Fibroblast of upper back skin (primary cell): ENCODE results near the gene MTHFD1L.
"Not testable (repeated sequence)": the region's sequence is repeated elsewhere in the genome, so short reads cannot be mapped to it uniquely, and the experiment has no call there.

ENCODE experiments used
- DNase-seq: peaks from one replicate; pipeline ENCODE4 v3.0.0-alpha.2; 2013

The MTHFD1L gene

GRCh38 chr6:151100326-151100725, 234.8 kb downstream of the MTHFD1L start:
- no peak for DNase-seq

DNA sequence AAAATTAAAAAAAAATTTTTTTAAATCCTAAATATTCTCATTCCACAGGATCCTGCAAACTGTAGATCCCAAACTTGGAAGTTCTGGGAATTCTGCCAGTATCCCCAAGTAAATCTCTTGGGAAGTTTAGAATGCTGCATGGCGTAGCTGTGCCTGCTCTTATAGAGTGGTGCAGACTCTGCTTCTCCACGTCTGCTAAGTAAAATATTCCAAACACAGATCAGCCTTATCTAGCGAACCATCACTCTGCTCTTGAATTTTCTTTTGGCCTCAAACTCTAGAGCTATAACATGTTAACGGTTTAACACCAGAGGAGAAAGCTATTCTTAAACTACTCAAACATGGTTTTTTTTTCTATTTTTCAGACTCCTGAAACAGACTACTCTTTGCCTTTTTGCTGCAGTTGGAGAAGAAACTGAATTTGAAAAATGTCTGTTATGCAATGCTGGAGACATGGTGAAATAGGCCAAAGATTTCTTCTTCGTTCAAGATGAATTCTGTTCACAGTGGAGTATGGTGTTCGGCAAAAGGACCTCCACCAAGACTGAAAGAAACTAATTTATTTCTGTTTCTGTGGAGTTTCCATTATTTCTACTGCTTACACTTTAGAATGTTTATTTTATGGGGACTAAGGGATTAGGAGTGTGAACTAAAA, 235.8 kb downstream of the MTHFD1L start:
- DNase-seq: peak; percentile 52

GRCh38 chr6:151101816-151102694, 236.6 kb downstream of the MTHFD1L start:
- DNase-seq: no peak

DNA sequence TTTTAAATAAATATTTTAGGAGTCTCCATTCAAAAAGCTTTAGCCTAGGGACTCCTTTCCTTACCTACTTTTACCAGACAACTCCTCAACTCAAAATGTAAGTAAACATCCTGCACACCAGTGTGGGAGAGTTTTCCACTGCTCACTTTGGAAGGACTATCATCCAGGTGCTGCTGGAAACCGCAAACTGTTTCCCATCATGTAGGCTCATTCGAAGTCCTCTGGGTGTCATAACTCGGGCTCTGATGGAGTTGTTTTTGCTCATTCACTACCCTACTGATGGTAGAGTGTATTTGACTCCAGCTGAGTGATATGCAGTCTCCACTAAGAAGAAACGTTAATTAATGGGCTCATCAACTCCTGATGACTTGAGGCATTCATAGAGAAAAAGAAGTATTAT, 237.8 kb downstream of the MTHFD1L start:
- DNase-seq: no peak

DNA sequence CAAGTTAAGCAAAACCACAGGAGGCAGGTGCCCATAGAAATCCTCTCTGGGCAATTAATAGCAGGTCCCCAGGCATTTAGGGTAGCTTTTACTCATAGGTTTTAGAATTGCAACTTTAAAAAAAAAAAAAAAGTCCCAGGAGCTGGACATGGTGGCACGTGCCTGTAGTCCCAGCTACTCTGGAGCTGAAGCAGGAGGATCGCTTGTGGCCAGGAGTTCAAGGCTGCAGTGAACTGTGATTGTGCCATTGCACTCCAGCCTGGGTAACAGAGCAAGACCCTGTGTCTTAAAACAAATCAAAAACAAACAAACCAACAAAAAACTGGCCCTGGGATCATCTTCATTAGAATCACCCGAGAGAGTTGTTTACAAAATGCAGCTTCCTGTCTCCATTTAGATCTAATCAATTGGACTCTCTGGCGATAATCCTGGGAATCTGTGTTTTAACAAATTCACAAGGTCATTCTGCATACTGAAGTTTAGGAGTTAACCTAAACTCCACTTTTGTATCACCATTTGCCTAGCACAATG, 242.5 kb downstream of the MTHFD1L start:
- DNase-seq: no peak

- no peak for DNase-seq
Observed at GRCh38 chr6:151108548-151108947, 243.0 kb downstream of the MTHFD1L start.

DNA sequence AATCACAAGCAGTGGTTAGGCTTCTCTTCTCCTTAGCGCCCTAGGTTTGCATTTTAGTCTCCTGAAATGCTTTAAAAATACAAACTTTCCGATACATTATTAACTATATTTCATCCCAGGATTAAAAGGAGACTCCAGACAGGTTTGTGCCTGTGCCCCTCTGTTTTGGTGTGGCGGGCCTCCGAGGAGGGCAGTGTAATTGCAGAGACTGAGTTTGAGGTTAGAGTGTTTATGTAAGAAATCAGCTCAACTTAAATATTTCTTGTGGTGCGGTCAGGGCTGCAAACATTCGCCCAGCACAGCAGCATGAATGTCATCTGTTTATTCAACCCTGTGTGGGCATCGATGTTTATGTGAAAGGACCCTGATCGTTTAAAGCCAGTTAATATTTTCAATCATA, 243.9 kb downstream of the MTHFD1L start:
- no peak for DNase-seq

GRCh38 chr6:151109869-151110575, 244.5 kb downstream of the MTHFD1L start:
- no peak for DNase-seq

GRCh38 chr6:151110576-151110905, 245.0 kb downstream of the MTHFD1L start:
- no peak for DNase-seq

DNA sequence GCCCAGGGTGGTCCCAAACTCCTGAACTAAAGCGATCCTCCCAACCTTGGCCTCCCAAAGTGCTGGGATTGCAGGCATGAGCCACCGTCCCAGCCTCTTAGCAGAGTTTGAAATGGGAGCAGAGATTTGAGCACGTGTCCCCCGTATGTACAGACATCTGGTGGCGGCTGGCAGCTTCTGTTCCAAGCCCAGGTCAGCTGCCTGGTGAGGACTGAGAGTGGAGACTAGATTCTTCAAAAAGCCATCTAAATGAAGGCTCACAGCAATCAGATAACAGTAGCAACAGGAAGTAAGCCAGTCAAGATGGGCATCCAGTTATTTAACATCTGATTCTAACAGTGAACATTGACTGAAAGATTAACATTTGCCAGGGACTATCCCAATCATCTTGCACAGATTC, 246.2 kb downstream of the MTHFD1L start:
- DNase-seq: no peak

DNA sequence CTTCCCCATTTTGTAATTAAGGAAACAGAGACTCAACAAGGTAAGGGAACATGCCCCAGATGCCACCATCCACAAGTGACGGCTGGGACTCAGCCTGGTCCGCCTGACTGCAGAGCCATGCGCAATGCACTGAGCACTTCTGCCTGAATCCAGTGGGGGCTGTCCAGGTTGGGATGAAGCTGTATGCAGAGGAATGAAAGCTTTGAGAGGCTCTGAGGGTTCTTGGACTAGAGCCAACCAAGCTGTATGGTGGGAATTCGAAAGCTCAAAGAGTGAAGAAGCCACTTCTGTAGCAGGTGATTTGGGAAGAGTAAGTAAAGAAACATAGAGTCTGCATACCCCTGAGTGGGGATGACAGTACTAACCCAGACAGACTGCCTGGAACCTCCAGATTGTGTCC, 246.6 kb downstream of the MTHFD1L start:
- DNase-seq: no peak

DNA sequence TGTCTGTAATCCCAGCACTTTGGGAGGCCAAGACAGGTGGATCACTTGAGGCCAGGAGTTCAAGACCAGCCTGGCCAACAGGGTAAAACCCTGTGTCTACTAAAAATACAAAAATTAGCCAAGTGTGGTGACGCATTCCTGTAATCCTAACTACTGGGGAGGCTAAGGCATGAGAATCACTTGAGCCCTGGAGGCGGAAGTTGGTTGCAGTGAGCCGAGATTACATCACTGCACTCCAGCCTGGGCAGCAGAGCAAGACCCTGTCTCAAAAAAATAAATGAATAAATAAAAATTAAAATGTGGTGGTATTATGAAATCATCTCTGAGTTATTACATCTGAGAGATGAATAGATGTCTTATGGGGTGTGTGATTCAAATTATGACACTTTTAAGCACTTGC, 247.4 kb downstream of the MTHFD1L start:
- not testable (repeated sequence) for DNase-seq

- no peak for DNase-seq
Observed at GRCh38 chr6:151113641-151114040, 248.1 kb downstream of the MTHFD1L start.

GRCh38 chr6:151118461-151119123, 253.1 kb downstream of the MTHFD1L start:
- DNase-seq: no peak

DNA sequence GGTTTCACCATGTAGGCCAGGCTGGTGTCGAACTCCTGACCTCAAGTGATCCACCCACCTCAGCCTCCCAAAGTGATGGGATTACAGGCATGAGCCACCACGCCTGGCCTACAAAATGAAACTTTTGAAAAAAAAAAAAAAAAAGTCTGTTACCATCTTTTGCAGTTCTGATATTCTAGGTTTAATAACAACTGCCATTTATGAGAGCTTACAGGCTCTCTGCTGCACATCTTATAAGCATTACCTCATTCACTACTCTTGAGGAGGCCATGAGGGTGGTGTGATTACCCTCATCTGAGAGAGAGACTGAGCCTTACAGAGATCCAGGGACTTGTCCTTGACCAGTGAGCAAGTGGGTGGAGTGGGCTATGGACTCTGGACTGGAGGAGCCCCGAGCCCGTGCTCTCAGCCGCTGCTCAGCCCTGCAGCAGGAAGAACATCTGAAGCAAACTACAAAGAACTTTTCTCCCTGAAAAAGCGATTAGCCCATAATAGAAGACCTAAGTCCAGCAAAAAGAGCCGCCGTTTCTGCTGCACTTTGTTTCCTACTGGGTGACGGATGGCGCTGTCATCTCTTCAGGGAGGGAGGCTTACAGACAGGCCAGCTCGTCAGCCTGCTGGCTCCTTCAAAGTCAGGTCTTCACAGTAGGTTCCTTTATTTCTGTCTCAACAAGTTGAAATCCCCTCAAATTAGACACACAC, 254.5 kb downstream of the MTHFD1L start:
- DNase-seq: no peak

GRCh38 chr6:151121900-151122299, 256.4 kb downstream of the MTHFD1L start:
- DNase-seq: peak; percentile 40

DNA sequence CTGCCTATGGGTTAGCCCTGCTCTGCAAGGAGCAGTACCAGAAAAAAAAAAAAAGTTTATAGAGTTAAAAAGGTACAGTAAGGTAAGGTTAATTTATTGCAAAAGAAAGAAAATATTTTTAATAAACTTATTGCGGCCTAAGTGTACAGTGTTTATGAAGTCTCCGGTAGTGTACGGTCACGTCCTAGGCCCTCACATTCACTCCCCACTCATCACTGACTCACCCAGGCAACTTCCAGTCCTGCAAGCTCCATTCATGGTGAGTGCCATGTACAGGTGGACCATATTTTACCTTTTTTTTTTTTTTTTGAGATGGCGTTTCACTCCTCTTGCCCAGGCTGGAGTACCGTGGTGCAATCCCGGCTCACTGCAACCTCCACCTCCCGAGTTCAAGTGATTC, 258.1 kb downstream of the MTHFD1L start:
- not testable (repeated sequence) for DNase-seq

- not testable (repeated sequence) for DNase-seq
Observed at GRCh38 chr6:151125242-151125641, 259.7 kb downstream of the MTHFD1L start.

GRCh38 chr6:151125651-151126416, 260.3 kb downstream of the MTHFD1L start:
- not testable (repeated sequence) for DNase-seq

- not testable (repeated sequence) for DNase-seq
Observed at GRCh38 chr6:151126417-151126724, 260.9 kb downstream of the MTHFD1L start.

- DNase-seq: not testable (repeated sequence)
Observed at GRCh38 chr6:151127133-151127798, 261.8 kb downstream of the MTHFD1L start.
